COLO829 (cell line): ENCODE results near the gene ALDH3B1.

ENCODE experiments used
- DNase-seq: peaks from one replicate; pipeline ENCODE4 v3.0.0; 2012; ENCODE audit warnings: low spot score

Gene ALDH3B1

GRCh38 chr11:67998150-67999045, 11.7 kb upstream of the ALDH3B1 start:
- no peak for DNase-seq

GRCh38 chr11:67999201-67999629, 10.9 kb upstream of the ALDH3B1 start:
- DNase-seq: no peak

DNA sequence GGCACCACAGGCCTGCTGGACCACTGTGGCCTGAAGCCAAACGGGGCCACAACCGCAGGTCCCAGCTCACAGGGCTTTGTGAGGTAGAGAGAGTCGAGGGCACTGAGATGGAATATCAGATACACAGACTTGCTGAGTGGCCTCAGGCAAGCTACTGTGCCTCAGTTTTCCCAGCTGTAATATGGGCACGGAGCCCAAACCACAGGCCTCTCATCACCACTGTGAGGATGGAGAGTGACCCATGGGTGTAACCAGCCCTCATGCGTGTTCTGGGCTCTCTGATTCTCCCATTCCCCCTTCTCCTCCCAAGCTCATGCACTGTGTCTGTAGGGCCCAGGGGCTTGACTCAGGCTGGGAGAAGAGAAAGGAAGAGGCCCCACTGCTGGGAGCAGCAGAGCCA, 10.4 kb upstream of the ALDH3B1 start:
- DNase-seq: no peak

- no peak for DNase-seq
Observed at GRCh38 chr11:68002575-68002937, 7.6 kb upstream of the ALDH3B1 start.

DNA sequence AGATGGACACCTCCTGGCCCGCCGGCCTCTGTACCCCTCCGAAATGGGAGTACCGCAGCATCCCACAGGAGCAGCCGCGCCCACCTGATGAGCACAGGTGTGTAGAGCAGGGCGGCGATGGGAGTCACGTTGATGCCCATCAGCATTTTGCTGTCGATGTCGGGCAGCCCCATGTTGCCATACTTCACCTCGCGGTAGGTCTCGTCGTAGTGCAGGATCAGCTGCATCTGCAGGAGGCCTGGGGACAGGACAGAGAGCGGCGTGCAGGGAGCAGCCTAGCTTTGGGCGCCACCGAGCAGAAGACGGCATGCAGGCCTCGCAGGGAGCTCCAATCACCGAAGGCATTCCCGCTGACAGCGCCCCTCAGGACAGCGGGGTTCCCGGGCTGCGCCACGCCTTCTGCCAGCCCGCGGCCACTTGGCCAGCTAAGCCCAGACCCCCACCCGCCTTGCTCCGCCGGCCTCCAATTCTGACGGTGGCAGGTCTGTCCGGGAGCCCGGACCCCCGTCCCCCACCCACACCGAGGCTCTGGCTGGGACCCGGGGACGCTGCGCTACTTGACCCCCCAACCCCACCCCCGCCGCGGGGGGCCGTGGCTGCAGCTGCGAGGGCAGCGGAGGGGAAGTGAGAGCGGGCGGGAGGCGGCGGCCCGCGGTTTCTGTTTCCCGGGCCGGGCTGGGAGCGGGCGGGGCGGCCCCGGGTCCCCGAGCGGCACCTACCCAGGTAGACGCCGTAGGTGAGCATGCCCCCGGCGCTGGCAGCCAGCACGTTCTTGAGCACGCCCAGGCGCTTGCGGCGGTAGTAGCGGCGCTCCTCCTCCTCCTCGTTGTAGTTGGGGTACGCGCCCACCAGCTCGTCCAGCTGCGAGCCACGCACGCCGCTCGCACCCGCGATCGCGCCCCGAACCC, 6.9 kb upstream of the ALDH3B1 start:
- no peak for DNase-seq

DNA sequence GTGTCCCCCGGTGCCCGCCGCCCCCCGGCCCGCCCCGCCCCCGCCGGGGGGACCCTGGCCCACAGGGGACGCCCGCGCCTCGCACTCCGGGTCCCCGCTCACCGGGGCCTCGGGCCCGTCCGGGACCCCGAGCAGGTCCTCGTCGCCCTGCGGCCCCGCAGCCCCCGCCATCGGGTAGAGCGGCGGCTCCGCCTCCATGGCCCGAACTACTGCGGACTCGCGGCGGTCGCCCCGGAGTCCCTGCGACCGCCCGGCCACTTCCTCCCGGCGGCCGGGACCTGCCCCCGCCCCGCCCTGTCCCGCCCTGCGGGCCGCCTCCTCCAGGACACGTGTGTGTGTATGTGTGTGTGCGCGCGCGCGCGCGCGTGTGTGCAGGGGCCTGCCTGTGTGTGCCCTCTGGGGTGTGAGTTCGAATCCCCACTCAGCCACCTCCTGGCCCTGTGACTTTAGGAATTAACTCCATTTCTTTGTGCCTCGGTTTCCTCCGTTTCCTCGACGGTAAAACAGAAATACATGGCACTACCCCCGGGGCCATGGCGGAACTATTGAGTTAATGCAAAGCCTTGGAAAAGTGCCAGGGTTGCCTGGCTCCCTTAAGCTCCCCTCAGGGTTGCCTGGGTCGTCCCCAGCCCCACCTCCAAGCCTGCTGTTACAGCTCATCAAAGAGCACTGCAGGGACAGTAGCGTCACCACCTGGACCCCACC, 6.1 kb upstream of the ALDH3B1 start, which contains the start of gene UNC93B1:
UNC93B1 (minus strand) TSS at position 252 of the 705 bp plus-strand sequence; CDS start at position 198, 54 bp downstream.
- DNase-seq: peak; percentile 63

DNA sequence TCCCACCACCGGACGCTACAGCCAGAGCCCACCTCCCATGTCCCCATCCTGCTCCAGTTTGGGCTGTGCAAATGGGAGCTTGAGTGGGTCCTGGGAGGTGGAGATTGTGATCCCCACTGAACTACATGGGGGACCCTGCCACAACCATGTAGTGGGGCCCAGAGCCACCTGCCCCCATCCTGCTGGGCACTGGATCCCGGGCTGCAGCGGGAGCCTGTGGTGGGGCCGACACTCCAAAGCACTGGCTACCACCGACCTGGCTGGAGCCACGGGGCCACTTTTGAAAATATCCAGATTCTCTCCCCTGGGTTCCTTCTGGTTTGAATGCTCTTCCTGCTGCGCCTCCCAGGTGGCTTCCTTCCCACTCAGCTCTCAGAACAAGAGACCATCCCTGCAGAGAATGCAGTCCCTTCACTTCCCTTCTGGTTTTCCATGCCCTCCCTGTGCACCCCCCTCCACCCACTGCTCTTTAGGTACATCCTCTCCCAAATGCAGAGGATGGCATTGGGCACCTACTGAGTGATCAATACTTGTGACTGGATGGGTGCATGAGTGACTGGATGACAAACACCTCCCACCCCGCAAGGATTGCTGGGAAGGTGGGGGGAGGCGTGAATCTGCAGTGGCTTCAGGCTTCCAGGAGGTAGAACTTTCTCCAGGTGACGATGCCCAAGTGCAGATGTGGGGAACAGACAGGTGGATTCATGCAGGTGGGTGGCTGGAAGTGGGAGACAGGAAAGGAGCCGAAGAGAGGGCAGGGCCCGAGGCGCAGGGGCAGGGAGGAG, 5.4 kb upstream of the ALDH3B1 start:
- no peak for DNase-seq

GRCh38 chr11:68006606-68007166, 3.4 kb upstream of the ALDH3B1 start:
- no peak for DNase-seq

DNA sequence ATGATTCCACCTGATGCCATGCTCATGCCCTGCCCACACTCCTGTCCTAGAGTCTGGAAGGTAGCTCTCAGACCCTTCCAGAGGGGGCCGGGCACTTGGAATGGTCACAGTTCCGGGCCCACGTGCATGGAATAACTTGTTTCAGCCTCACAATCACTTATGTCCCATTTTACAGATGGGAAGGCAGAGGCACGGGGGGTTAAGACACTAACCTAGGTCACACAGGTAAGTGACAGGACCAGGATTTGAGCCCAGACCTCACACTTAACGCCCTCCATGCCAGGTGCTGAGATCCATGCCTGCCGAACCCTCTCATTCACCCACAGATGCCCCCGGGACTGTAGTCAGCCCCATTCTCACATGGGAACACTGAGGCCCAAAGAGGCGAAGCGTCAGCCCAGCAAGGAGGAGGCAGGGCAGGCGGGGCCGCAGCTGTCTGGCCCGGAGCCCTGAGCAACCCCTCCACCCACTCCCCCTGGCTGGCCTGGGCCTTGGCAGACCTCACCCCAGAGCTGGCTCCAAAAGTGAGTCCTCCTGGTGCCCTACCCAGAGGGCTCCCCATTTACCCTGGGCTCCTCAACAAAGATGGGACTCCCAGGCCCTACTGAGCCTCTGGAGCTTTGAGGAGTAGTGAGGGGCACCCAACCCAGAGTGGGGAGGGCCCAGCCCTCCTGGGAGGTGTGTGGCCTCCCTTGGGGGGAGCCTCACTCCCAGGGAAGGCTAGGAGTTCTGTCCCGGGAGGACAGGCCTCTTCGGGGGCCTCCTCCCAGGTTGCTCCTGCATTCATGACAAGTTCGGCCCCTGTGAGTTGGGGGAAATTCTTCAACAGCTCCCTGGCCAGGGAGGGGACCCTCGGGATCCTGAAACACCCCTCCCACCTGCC, 2.4 kb upstream of the ALDH3B1 start:
- no peak for DNase-seq

DNA sequence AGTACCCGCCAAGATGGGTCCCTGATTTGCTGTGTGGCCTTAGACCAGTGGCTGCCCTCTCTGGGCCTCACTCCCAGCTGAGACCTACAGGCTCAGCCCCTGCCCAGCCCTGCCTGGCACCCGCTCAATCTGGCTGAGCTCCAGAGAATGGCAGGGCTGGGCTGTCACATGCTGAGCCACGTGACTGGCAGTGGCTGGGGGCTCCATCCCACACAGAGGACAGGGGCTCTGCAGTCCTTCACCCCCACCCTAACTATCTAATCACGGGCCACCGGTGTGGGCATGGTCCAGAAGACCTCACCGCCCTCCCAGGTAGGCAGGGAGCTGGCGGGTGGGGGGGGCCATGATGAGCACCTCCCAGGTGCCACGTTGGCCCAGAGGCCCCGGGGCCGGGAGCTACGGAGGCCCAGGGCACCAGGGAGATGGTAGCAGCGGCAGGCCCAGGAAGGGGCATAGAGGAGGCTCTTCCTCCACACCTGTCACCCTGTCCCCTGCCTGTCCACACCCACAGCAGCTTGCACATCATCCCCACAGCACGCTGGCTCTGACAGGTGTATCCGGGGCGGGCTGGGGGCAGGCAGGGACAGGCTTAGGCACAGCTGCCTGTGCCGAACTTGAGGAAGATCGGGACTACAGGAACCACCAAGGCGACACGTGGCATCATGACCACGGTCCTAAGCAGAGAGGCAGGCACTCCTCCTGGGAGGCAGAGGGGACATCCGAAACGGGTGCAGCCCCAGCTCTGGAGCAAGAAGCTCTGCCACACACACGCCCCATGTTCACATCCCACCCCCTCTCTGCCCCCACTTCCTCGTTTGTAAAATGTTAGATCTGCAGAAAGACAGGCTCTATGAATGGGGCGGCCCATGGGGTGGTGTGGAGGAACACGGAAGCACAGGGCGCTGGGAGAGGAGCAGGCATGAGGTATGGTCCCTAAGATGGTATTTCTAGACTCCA, 1.5 kb upstream of the ALDH3B1 start:
- DNase-seq: no peak

DNA sequence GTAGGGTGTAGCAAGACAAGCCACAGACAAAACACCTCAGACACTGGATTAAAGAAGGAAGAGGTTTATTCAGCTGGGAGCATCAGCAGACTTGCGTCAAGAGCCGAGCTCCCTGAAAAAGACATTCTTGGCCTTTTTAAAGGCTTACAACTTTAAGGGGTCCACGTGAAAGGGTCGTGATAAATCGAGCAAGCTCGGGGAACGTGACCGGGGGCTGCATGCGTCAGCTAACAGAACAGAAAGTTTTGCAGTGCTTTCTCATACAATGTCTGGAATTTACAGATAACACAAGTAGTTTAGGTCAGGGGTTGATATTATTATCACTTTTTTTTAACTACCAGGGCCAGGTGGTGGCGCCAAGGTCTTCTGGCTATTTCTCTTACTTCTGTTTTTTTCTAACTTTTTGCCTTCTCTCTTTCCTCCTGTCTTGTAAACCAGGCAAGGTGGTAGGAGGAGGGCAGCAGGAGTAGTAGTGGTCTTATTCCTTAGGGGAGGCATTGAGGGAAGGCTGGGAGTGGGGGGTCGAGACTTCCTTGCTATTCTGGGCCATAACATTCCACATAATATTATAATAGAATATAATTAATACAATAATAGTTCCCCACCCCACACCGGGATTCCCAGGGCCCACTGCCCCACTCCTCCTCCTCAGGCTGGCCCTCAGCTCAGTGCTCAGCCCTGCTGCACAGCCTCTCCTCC, 587 bp upstream of the ALDH3B1 start:
- DNase-seq: no peak

- no peak for DNase-seq
Observed at GRCh38 chr11:68011051-68011943, 1.2 kb downstream of the ALDH3B1 start.

- no peak for DNase-seq
Observed at GRCh38 chr11:68012044-68012842, 2.1 kb downstream of the ALDH3B1 start.

DNA sequence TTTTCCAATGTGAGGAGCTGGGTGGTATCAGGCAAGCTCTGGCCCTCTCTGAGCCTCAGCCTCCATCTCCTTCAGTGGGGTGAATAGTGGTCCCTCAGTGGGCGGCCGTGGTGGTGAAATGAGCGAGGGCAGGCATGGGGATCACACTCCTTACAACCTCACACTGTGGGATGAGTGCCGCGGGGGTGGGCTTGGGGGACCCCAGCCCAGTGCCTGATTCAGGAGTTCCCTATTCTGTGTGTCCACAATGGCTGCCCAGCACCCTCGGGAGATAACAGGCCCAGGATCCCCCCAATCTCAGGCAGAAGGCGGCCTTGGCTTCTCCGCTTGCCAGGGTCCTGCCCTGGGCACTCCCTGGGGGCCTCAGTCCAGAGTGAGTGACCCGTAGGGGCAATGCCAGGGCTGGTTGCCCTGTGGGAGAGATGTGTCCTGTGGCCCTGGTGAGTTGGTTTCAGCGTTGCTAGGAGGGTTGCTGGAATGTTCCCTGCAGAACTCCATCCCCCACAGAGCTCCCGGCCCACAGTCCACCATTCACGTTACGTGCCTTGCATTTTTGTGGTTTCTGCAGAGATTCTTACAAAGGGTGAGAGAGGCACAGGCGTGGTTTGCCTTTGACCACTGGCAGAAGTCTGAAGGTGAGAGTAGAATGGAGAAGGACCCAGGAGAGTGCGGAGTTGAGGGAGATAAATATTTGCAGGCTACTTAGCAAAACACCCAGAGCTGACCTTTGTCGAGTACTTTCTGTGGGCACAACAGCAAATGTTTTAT, 2.9 kb downstream of the ALDH3B1 start:
- peak; percentile 76 for DNase-seq

DNA sequence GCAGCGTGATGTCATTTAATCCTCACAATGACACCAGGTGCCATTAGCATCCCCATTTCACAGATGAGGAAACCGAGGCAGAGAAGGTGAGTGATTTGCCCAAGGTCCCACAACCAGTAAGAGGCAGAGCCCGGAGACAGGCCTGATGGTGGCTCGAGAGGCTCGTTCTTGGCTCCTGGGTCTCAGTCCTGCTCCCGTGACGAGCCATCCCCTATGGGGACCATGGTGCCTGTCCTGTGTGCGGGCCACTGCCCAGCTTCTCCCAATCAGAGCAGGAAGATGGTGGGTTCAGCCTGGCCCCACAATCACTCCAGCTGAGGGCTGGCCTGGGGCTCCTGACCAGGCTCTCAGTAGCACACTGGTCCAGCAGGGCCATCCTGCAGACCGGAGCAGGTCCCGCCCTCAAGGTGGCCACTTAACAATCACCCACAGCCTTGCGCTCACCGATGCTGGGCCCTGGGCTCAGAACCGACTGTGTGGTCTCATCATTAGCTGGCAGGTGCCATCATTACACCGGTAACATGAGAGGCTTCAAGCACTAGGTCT, 3.6 kb downstream of the ALDH3B1 start:
- DNase-seq: no peak
